HCEC 1CT (cell line): ENCODE data around the gene HASPIN.

ENCODE experiments used
- DNase-seq: peaks from one replicate; pipeline ENCODE4 v3.0.0-alpha.2; 2017

The HASPIN gene

GRCh38 chr17:3768769-3769168 is 45.1 kb downstream of the HASPIN start:
- DNase-seq: no peak

GRCh38 chr17:3770466-3770865 is 46.8 kb downstream of the HASPIN start:
- no peak for DNase-seq

GRCh38 chr17:3771140-3771539 is 47.4 kb downstream of the HASPIN start:
- DNase-seq: no peak

GRCh38 chr17:3772764-3773163 is 49.1 kb downstream of the HASPIN start:
- no peak for DNase-seq

GRCh38 chr17:3773511-3773910 is 49.8 kb downstream of the HASPIN start:
- peak; percentile 73 for DNase-seq

GRCh38 chr17:3773966-3774365 is 50.3 kb downstream of the HASPIN start:
- no peak for DNase-seq
